NCI-H2227 treated with DMSO at 0.1 percent for 48 hours (cell line): ENCODE results near the gene TAGLN.

Source experiments
- DNase-seq: peaks from one replicate; lab custom pipeline; 2025; lab: John Stamatoyannopoulos, UW

Gene TAGLN

DNA sequence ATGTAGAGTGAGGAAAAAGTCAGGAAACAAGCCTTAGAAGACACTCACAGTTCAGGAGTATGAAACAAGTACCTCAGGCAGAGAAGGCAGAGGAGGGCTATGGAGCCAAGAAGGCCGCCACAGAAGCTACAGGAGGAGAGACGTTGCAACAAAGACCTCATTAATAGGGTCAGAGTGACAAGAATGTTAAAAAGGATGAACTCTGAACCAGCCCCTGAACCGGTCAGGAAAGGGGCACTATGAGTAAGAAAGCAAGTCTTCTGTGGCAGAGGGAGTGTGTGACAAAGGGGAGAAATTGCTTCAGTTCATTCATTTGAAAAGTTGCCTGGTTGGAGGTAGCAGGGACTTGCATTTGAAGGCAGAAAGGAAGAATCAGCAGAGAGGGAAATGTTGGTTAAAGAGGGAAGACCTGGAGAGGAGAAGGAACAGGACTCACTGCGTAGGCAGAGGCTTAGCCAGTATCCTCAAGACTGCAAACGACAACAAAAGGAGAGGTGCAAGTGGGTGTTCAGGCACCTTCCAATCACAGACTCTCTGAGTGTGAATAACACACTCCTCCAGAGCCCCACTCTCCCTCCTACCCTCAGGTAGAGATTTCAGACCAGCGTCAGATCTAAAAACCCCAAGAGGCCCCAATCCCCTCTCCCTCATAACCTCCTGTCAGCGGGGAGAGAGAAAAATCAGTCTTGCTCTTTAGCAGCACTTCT lies 15.4 kb downstream of the TAGLN start:
- DNase-seq, result no peak

DNA sequence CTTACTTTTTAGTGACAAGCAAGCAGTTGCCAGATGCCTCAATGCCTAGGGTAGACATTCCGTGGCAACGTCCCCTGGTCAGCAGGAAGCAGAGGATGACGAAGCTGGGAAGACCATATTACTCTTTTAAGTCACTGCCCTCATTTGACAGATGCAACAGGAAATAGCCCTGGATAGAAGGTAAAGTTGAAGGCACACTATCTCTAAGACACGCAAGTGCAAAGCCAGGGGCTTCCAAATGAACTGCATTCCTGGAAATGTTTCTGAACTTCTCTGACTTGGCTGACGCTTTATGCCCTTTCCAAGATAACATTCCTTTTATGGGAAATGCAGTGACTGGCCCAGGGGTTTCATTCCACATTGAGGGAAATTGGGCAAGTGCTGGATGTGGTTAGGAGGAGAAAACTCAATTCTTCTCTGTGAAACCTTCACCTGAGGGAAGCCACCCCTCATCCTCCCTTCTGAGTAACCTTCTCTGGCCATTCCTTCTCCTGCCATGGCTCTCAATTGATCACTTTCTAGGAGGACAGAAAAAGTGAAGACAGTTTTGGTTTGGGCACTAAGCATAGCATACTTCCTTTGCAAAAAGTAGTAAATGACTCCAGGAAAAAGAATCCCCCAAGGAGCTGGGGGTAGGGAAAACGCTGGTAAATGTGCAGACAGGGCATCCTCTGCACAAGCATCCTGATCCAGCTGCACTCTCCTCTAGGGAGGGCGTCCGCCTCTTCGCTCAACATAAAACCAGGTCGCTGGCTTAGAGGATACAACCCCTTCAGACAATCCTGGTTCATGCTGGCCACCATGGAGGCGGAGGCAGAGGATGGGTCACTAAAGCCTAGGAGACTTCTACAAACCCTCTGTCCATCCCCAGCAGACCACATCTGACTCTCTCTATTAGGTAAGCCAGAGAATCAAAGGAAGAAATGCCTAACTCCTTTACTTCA lies 18.2 kb downstream of the TAGLN start:
- DNase-seq, result no peak

DNA sequence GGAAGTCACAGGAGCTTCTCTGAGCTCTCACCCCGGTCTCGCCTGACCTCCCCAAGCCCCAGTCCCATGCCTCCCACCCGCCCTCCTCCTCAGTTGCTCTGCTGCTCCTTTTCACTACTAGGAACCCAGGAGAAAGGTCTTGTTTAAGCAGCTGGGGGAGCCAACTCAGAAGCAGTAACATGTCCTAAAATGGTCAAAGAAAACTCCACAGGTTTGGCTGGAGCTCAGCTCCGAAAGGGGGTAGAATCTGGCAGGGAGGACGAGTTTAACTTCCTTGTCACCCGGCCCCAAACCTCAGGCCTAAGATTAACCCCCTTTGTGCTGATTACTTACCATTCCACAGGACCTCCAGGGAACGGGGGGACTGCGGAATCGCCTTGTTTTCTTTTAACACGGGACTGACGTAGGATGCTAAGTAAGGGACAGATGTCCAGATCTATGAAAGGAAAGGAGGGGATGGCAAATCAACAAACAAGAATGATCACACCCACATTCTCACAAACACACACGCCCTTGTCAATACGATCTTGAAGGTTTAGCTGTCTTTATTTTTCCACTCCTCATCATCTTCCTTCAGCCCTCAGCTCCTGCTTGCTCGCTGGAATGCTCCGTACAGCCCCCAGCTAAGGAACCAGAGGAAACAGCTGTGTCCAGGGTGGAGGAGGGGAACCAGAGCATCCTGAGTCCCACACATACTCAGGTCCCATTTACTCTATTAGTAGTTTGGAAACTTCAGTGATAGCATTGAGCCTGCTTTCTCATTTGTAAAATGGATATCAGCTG lies 19.2 kb downstream of the TAGLN start:
- no peak for DNase-seq

DNA sequence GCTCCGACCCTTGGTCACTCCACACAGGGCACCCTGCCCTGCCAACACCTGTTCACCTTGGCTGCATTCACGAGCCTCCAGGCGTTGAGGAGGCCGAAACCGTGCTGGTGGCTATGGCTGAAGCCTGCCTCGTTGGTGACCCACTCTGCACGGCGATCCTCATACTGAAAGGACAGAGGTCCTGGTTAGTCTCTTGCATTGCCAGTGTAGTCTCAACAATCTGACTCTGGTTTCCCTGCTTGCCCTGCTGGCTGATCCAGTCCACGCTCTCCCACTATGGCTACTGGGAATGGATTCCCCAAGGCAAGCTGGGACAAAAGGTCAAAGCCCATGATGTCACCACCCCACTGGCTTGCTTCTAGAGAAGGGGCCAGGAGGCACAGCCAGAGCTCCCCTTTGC lies 19.8 kb downstream of the TAGLN start:
- no peak for DNase-seq

DNA sequence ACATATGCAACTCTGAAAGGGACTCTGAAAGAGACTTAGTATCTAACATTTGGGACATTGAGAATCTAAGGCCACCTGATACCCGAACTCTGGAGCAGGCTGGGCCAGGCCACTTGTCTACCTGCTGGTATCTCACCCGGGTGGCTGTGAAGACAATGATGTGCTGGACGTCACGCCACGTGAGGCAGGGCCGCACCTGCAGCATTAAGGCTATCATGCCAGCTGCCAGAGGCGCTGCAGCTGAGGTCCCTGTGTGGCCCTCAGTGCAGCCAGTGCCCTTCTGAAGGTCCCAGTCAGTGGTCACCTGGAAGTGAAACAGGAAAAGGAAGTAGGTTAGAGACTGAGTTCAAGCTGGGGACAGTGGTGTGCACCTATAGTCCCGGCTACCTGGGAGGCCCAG lies 20.3 kb downstream of the TAGLN start:
- DNase-seq, result no peak

DNA sequence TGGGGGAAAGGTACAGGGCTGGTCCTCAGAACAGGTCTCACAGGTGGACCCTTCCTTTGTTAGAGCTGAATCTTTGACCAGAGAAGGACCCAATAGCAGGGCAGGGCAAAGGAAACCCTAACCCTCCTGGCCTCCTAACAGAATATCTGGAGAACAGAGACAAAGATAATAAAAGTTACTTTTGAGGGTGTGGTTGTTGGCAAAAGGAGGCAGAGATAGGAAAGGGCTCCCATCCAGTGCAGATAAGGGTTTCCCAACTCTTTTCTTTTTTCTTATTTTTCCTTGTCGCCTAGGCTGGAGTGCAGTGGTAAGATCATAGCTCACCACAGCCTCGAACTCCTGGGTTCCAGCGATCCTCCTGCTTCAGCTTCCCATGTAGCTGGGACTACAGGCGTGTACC lies 20.8 kb downstream of the TAGLN start:
- DNase-seq, result no peak

DNA sequence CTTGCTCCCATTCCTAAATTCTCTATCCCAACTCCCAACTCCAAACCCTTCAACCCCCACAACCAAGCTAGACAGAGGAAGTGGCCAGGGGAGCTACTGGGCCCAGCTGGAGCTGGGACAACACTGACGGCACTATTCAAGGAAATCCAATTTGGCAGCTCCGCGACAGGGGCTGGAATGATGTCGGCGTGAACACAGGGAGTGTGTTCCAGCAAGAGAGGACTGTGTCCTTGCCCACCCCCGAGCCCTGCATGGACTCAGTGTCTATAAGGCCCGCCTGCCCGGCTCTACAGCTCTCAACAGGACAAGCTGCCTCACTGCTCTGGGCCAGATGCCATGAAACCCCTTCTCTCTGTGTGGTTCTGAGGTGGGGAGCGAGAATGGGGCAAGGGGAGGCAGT lies 21.4 kb downstream of the TAGLN start:
- DNase-seq, result no peak

DNA sequence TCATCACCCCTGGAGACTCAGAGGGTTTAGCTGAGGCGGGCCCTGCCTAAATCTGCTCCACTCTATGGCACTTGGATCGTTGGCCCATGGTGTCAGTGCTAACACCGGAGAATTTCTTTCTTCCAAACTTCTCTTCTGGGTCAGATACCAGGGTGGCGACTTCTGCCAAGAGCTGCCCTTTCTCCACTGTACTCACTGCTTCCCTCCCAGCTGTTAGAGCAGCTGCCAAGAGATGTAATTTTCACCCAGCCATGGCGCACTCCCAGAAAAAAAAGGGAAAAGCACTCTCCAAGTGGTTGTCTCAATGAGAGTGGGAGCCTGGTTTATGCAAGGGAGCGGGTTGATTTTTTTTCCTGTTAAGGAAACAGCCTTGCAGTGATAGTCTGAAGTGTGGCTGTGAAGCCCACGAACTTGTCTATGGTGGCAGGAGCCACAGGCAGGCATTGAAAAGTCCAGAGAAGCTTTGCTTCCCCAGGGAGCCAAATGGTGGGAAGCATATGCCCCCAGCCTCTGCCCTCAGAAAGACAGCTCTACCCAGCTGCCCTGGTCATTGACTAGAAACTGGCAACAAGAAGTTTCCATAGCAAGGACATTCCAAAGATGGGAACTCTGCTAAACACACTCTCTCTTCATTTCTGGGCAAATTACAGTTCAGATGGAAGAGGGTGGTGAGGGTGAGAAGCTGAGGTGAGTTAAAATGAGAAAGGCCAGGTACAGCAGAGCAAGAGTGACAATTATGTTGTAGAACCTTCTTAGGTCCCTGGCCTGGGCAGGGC lies 22.0 kb downstream of the TAGLN start:
- DNase-seq, result peak; percentile 4

DNA sequence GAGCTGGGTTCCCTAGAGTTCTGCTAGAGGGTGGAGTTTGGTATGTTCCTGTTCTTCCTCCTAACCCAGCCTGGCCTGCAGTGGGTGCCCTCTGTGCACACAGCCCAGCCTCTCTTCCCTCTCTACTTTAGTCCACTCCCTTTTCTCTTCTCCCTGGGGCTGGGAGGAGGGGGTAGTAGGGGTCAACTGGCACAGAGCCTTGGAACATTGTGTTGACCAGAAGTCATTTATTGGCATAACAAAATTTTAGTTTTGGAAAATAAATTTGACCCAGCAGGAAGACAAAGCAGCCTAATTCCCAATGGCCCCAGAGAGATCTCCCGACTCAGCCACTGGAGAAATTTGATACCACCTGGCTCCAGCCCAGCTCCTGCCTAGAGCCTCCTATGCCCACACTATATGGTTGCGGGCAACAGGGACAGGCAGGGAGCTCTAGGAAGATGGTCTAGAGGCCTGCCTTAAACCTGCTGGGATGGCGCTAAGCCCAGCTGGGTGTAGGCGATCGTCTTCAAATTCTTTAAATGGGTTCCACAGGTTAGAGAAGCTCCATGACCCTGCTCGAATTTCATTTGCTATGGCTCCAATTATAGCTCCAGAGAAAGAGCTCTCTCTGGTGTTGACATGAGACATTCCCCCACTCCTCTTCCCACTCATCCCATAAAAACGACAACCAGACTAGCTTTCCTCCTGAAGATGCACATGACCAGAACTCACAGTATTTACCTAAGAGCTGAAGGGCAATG lies 22.8 kb downstream of the TAGLN start:
- no peak for DNase-seq

DNA sequence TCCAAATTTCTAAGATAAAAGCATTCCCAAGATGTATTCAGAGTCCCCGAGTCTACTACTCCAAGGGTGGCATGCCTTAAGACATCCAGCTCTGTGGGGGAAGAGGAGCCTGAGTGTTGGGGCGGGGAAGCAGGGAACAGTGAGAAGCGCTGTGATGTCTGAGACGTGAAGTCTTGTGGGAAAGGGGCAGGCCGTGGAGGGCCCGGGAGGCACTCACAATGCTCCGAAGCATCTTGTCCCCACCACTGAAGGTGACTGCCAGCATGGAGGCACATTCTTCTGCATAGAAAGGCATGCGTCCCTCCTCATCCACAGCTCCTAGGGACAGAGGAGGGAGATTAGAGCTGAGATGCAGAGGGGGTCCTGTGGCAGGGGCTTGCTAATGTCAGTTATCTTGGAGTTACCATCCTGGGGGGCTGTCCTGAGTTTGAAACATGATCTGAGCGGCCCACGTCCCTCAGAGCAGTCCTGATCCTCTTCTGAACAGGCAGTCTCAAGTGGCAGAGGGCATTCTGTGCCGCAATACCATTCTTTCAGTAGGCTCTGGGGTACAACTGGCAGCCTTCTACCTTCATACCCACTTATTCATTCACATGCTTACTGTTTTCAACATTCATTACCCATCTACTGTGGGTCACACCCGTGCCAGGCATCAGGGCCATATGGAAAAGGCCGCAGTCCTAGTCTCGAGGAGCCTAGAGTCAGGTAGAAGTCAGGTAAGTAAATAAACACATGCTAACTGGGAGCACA lies 24.0 kb downstream of the TAGLN start:
- DNase-seq, result no peak

DNA sequence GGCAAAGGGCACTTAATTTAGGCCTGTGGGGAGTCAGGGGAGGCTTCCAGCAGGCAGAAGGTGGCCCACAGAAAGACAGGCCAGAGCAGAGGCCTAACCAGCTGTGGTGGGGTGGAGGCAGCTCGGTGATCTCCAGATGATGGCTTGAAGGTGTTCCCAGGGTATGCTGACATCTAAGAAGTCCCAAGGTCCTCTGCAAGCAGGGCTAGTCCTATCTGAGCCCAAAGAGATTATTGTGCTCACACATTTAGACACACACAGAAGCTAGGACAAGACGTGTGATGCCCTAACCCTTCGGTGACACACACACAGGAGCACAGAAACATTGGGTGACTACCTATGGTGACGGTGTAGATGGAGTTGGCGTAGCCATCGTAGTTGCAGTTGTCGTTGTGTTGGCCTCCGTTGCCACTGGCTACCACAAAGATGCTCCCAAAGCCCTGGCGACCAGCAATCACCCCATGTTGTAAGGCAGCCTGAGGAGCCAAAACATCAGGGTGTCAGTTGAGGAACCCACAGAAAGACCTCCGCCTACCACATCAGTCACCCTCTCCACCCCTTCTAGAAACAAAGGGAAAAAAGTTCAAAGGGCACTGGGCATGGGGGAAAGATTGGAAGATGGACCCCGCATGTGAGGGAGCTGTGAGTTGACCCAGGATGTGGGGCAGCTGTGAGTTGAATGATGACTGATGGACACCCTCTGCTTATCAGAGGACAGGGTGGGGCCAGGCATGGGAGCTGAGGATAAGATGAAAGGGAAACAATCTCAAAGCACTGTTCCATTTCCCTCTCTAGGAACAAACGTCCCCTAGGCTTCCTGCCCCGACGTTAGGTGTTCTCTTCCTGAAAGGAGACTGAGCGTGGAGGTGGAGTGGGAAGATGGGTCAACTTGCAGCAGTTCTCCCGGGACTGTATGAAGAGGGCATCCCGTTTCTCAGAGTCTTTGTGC lies 24.8 kb downstream of the TAGLN start:
- no peak for DNase-seq

DNA sequence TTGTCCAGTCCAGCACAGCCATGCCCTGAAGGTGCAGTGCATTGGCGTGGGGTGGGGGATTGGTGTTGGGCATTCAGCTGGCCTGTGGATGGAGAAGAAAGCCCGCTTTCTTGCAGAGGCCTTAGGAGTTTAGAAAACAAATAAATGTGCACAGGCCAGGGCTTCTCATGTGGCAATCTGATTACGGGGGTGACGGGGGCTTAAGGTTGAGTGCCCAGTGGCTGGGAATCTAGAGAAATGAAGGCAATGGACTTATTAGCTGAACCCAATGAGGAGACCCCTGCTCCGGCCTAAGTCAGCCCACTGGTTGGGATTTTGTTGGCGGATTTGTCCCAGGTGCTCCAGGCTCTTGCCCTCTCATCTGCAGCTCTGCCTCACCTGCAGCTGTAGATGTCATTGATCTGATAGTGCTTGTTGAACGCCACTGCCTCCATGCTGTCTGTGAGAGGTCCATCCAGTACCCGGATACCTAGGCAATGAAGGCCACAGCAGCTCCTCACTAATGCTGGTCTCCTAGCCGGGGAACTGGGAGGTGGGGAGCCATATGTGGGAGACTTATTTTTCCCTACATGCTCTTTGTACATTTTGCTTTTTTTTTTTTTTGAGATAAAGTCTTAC lies 26.5 kb downstream of the TAGLN start:
- DNase-seq, result no peak

DNA sequence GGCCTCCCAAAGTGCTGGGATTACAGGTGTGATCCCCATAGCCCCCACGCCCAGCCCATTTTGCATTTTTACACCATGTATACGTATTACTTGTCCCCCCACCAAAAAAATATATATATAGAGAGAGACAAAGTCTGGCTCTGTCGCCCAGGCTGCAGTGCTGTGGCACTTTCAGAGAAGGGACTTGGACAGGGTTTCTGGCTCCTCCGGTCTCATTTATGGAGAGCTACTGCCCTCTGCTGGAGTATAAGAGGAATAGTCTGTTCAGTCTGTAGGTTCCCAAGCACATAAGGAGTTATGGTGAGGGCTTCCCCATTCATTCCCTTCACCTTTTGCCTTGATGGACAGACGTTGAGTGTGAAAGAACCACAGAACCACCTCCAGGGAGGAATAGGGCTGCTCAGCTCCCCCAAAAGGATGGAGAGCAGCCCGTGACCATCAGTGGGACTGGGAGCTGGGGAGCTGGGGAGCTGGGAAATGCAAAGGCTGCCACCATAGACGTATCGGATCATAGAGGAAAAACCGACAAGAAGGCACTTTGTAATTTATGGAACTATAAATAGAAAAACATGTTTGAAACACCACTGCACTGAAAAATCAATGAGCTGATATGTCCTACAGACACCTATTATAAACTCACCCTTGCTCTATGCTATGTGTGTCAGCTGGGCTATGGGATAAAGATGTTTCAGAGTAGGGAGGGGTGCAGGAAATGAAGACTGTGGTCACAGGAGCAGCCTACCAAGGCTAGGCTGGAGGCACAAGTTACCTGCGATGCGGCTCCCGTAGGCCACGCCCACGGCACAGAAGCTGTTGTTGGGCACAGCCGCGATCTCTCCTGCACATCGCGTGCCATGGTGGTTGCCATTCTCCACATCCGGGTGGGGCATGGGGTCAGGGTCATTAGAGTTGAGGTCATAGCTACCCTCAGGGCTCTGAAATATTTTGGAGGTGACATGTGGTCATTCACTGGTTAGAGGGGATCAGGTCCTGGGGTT lies 27.5 kb downstream of the TAGLN start:
- peak; percentile 58 for DNase-seq

DNA sequence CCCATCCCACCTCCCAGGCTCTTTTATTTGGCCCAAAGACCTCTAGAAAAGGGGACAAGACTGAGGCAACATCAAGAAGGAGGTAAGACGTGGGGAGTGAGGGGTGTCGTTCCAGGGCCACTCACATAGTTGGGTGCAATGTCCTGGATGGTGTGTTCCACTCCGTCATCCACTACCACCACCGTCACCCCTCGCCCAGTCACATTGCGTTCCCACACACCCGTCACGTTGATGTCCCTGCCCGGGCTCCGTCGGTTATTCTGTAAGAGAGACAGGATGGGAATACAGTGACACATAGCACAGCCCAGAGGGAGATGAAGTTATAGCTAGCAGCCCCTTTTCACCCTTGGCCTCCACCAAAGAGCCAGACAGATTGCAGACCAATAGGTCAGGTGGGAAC lies 28.9 kb downstream of the TAGLN start:
- DNase-seq, result no peak

DNA sequence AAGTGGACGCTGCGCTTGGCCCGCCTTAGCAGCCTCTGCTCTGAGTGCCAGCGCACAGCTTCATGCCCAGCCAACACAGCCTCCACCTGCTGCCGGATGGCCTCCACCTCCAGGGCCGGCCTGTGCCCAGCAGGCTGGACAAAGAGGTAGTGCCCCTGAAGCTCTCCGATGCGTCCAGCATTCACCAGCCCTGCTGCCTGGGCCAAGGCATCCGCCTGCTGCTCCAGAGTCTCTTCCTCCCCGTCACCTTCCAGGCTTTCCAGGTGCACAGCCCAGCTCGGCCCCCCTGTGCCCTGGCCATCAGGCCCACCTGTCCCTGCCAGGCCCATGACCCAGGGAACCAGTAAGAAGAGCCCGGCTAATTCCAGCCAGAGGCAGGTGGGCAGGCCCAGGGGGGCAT lies 30.2 kb downstream of the TAGLN start:
- no peak for DNase-seq

DNA sequence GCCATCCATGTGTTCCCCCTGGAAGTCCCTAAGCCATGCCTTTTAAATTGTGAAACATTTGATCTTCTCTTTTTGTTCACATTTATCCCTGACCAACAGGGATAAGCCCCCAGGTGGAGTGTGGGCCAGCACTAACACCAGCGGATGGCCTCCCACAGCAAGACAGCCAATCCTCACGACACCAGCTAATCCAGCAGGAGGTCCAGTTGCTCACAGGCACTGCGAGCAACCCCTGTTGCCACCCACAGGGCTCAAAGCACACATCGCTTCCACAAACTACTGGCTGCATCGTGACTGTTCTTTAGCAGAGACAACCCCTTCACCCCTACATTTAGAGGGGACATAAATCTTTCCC lies 30.7 kb downstream of the TAGLN start:
- no peak for DNase-seq

DNA sequence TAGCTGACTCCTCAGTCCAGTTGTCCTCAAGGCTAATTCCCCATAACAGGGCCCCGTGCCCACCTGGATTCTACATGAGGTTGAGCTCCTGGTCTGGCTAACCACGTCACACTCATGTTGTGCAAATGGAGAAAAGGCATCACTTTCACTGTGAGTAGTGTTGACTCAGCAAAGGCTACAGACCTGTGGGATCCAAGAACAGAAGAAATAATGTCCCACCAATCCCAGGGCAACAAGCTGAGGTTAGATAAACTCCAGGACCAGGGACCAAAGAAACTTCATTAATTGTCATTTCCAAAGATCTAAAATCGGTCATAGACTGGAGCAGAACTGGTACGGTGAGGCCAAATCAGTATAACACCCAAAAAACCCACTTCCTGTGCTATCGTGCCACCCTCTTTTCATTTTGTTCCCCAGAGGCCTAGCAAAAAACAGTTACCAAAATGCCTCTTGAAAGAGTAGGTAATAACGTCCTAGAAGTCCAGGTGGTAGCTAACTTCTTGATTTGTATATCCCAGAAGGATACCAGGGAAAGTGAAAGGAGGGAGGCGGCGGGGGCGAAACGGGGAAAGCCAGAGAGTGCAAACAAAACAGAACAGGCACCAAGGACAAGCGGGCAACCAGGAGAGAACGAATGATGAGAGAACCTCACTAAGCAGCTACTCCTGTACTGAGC lies 31.3 kb downstream of the TAGLN start:
- DNase-seq, result no peak
